ENCODE measurements around the gene STX8.
A peak's percentile ranks its signal among the peaks of the same experiment; 100 is the strongest.

The STX8 gene

DNA sequence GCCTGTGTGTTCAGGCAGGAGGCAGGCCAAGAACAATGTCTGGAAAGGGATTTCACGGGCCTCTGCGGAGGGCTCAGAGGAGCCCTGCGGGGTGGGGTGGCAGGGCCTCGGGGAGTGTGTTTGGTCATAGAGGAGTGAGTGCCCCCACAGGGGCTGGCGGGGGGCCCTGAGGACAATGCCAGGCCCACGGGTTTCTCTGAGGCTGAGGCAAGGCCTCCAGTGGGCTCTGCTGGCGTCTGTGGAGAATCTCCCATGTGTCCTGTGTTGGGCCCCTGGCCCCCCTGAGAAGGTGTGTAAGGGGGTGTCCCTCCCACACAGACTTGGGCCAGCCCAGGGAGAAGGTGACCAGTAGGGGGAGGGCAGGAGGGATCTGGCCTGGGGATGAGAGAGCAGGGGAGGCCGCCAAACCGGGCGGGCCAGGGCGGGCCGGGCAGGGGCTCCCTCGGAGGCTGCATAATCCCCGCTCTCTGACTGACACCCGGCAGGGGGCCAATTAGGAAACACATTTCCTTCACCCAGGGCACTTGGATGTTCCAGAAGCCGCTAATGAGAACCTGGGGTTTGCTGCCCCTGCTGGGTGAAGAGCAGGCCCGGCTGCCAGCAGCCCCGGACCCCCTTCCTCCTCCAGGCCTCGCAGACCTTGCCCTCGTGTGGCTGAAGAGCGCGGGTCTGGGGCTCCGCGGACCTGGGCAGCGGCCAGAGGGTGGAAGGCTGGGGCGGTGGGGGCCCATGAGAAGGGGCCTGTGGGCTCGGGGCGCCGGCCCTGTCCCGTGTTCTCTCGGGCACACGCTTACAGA lies 350.1 kb downstream of the STX8 start:
- no peak for DNase-seq (ENCODE audit: low read depth)
- TF ChIP-seq, protein P1, sequence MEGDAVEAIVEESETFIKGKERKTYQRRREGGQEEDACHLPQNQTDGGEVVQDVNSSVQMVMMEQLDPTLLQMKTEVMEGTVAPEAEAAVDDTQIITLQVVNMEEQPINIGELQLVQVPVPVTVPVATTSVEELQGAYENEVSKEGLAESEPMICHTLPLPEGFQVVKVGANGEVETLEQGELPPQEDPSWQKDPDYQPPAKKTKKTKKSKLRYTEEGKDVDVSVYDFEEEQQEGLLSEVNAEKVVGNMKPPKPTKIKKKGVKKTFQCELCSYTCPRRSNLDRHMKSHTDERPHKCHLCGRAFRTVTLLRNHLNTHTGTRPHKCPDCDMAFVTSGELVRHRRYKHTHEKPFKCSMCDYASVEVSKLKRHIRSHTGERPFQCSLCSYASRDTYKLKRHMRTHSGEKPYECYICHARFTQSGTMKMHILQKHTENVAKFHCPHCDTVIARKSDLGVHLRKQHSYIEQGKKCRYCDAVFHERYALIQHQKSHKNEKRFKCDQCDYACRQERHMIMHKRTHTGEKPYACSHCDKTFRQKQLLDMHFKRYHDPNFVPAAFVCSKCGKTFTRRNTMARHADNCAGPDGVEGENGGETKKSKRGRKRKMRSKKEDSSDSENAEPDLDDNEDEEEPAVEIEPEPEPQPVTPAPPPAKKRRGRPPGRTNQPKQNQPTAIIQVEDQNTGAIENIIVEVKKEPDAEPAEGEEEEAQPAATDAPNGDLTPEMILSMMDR (conservative IDR thresholded peaks at IDR 0.05; ENCODE audit: low read length): peak; percentile 16
- H3K4me3 ChIP-seq (ENCODE audit: low read length): no peak overlapping the region

DNA sequence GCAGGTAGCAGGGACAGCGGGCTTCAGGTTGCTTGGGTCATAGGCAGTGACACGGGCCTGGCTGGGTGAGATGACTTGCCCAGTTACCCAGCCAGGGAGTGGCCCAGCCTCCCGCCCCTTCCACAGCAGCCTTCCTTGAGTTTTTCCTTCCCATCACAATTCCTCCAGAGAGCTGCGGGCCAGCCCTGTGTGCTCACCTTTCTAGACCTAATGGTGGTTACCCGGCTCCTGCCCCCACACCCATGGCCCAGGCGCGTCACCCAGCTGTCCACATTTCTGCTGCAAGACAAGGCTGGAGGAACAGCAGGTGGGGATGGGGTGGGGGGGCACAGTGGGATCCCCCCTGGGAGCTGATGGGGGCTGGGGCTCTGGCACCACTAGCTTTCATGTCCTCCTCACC lies 351.1 kb downstream of the STX8 start:
- H3K4me3 ChIP-seq (ENCODE audit: low read length): no peak overlapping the region
- no peak for DNase-seq (ENCODE audit: low read depth)
- TF ChIP-seq, protein P1 (conservative IDR thresholded peaks at IDR 0.05; ENCODE audit: low read length): no peak

DNA sequence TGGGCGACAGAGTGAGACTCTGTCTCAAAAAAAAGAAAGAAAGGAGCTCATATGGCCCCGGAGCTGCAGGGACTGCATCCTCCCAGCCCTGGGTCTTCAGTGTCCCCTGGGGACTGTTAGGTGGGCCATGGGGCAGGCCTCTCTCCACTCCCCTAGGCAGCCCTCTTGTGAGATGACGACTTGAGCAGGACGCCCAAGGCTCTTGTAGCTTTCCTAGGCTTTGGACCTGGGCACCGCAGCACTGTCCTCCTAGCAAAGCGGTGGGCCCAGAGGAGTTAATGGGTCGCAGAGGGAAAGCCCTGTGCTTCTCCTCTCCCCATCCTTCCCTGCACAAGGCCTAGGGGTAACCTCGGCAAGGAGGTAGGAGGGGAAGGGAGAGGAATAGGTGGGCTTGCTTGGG lies 352.1 kb downstream of the STX8 start:
- no peak overlapping the region for H3K4me3 ChIP-seq (ENCODE audit: low read length)
- DNase-seq (ENCODE audit: low read depth): no peak
- TF ChIP-seq, protein P1 (conservative IDR thresholded peaks at IDR 0.05; ENCODE audit: low read length): no peak

DNA sequence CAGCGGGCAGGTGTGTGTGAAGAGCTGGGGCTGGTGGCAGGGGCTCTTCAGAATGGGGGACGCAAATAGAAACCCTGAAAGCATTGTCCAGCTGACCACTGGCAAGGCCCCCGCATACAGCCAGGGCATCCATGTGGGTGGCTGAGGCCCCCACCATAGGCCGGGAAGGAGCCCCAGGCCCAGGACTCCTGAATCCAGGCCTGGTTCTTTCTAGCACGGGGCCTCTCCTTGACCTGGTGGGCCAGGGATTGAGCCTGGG lies 353.8 kb downstream of the STX8 start:
- TF ChIP-seq, protein P1 (conservative IDR thresholded peaks at IDR 0.05; ENCODE audit: low read length): no peak
- H3K4me3 ChIP-seq (ENCODE audit: low read length): no peak overlapping the region
- no peak for DNase-seq (ENCODE audit: low read depth)

DNA sequence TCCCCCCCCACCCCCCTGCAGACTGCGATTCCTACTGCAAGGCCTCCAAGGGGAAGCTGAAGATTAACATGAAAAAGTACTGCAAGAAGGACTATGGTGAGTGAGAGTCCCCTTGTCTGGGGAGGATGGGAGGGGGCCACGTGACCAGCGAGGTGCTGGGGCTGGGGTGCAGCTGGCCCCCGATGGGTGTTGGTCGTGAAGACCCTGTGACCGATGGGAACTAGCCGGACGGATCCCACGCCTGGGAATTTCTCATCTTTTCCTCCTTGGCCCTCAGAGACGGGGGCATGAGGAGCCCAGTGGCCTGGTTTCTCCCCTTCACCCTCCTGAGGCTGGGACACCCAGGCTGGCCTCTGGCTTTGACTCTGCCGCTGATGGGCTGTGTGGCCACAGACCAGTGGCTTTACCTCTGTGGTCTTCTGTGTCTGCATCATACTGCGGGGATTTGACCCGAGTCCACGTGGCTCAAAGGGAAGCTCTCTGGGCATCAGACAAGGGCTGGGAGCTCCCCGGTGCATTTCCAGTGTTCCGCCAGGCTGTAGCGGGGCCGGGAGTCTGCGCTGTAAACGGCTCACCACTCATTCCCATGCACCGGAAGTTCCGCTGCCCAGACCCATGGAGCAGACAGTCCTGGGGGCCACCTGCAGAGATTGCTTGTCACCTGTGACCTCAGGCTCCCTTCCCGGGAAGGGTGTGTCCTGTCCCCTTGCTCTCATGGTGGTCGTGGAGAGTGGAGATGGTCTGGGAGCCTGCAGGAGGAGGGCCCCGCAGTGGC lies 354.3 kb downstream of the STX8 start:
- no peak overlapping the region for H3K4me3 ChIP-seq (ENCODE audit: low read length)
- TF ChIP-seq, protein P1 (conservative IDR thresholded peaks at IDR 0.05; ENCODE audit: low read length): no peak
- no peak for DNase-seq (ENCODE audit: low read depth)

DNA sequence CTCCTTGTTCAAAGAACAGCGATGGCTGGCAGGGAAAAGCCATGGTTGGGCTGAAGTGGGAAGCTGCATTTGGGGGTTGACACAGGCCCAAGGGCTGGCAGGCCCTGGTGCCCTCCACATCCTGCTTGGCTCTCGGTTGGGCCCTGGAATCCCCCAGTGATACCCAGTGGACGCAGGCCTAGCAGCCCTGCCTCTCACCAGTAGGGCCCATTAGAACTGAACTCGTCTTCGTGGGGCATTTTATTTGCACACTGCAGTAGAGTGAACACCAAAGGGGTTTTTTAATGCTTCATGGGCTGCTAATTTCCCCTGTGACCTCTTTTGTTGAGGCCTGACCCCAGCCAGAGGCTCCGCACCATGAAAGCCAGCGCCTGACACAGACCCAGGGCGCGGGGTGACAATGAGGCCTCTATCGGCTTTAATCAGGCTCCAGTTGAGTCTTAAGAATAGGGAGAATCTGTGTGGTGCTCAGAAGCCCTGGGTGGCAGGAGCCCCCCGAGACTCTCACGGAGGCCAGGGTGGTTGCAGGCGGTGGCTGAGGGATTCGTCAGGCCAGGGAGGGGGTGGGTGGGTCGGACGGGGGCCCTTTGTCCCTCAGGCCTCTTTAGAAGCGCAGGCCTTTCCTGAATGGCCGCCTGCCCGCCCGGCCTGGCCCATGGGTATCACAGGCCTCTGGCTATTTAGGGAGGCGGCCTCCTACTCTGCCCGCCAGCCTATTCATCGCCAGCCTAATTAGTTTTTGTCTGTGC lies 355.0 kb downstream of the STX8 start:
- DNase-seq (ENCODE audit: low read depth): no peak
- TF ChIP-seq, protein P1 (conservative IDR thresholded peaks at IDR 0.05; ENCODE audit: low read length): no peak
- H3K4me3 ChIP-seq (ENCODE audit: low read length): no peak overlapping the region
